HG03095 (cell line): Measurements from ENCODE around the gene MTCL1.
"Not testable (repeated sequence)": the region's sequence is repeated elsewhere in the genome, so short reads cannot be mapped to it uniquely, and the experiment has no call there.

Source experiments
- ATAC-seq: cut with Tn5 transposase; IDR thresholded peaks from one replicate; pipeline ENCODE4 v1.9.1; 2021; ENCODE audit warnings: moderate library complexity; ENCODE audit not compliant: unreplicated experiment

The MTCL1 gene

DNA sequence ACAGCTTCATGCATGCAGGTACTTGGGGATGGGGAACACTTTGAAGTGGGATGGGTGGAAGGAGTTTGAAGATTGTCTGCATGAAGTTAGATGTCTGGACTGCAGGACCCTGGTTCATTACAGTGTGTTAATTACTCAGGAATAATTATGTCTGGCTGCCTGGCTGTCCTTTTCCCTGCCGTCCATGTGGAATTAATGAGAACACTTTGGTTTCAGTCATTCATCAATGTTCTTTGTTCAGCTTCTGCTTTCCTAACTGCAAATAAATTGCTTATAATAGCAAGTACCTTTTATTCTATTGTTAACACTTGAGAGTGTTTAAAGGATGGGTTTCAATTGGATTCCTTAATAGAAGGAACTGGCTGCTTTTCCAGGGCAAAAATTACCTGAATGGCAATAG is 35.8 kb downstream of the MTCL1 start:
- ATAC-seq, result no peak

DNA sequence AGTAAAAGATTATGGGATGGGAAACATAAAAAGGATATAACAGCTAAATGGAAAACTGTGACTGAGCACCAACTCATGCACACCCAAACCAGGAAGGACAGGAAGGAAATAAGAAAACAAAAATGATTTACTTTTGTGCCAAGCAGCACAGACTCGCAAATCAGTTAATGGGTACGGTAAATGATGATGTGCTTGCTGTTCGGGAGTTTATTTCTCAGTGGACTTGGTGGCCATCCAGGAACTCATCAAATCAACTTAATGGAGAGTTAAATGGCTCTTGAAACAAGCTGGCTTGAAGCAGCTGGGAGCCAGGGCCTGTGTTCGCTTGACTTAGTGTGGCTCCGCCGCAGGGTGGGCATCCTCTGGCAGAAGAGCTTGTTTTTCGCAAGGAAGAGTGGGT is 36.2 kb downstream of the MTCL1 start:
- no peak for ATAC-seq

DNA sequence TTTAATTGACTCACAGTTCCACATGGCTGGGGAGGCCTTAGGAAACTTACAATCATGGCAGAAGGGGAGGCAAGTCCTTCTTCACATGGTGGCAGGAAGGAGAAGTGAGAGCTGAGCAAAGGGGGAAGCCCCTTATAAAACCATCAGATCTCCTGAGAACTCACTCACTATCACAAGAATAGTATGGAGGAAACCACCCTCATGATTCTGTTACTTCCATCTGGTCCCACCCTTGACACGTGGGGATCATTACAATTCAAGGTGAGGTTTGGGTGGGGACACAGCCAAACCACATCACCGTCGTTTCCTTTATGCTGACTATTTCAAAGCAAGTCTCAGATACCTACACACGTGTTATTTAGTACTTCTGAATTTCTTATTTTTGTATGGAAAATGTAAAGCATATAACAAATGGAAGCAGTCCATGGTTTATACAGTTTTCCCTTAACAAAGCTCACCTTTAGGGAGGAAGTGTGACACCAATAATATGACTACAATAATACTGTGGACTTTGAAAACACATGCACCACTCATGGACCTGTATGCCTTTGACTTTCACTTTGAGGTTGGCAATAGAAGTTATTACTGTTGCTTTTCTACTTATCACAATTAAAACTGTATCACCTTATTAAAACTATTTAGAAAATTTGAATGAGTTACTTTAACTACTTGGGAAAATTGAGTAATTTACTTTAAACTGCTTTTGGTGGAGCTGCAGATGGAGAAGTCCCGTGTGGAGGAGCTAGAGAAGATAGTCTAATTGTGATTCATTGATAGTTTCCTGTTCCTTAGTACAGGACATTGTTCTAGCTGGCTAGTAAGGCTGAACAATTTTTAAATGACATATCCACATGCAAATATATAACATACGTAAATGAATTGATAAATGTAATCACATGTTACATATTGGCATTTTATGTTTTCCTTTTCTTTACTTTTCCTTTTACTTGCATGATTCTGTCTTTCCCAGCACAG is 37.3 kb downstream of the MTCL1 start:
- no peak for ATAC-seq

- no peak for ATAC-seq
Observed at GRCh38 chr18:8744038-8744437, 38.7 kb downstream of the MTCL1 start.

DNA sequence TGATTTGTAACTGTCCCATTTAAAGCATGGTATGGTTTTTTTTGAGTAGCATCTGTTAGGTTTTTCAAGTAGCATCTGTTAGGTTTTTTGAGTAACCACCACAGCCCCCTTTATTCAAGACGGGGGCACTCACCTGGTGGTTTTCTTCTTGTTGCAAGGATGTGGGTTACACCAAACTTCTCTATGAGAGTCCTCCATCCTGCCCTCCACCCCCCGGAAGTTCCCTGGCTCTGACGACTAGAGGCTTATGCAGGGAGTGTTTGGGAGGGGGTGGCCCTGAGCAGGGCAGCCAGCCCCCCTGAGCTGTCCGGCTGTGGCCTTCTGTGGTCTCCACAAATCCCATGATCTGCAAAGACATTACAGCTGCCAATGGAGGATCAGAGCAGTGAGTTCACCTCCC is 39.3 kb downstream of the MTCL1 start:
- ATAC-seq, result no peak

- ATAC-seq, result no peak
Observed at GRCh38 chr18:8745355-8746014, 40.1 kb downstream of the MTCL1 start.

DNA sequence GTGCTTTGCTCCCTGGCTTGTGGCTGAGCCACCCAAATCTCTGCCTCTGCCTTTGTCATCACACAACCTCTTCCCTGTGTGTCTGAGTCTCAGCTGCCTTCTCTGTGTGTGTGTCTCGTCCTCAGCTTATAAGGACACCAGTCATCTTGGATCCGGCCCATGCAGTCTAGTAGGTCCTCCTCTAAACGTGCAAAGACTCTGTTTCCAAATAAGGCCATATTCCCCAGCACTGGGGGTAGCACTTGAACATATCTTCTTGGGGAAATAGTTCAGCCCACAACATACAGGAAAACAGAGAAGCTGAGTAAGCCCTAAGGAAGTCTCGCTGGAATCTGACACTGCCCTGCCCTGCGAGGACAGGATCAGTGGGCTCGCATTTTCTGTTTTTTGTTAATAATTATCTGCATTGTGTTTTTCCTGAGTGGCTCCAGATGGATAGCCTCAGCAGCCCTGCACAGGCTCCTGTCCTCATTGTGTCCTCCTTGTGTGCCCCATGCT is 42.1 kb downstream of the MTCL1 start:
- ATAC-seq, result no peak

DNA sequence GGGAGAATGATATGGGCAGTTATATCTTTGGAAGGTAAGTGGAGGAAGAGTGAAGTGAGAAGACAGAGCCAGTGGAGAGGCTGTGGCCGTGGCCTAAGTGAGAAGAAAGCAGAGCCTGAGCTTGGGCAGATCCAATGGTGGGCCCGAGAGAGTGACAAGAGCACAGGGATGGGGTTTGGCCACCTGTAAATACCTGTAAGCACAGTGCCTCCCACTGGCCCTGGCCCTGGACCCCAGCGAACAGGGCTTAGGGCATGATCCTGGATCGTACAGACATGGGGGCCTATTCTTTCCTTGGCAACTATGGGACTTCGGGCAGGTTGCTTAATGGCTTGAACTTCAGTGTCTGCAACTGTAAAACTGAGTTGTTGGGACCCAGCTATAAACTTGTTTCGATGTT is 44.1 kb downstream of the MTCL1 start:
- ATAC-seq, result no peak

GRCh38 chr18:8750954-8751415 is 45.6 kb downstream of the MTCL1 start:
- no peak for ATAC-seq

GRCh38 chr18:8751692-8752091 is 46.3 kb downstream of the MTCL1 start:
- ATAC-seq, result no peak

- no peak for ATAC-seq
Observed at GRCh38 chr18:8752329-8752728, 47.0 kb downstream of the MTCL1 start.

DNA sequence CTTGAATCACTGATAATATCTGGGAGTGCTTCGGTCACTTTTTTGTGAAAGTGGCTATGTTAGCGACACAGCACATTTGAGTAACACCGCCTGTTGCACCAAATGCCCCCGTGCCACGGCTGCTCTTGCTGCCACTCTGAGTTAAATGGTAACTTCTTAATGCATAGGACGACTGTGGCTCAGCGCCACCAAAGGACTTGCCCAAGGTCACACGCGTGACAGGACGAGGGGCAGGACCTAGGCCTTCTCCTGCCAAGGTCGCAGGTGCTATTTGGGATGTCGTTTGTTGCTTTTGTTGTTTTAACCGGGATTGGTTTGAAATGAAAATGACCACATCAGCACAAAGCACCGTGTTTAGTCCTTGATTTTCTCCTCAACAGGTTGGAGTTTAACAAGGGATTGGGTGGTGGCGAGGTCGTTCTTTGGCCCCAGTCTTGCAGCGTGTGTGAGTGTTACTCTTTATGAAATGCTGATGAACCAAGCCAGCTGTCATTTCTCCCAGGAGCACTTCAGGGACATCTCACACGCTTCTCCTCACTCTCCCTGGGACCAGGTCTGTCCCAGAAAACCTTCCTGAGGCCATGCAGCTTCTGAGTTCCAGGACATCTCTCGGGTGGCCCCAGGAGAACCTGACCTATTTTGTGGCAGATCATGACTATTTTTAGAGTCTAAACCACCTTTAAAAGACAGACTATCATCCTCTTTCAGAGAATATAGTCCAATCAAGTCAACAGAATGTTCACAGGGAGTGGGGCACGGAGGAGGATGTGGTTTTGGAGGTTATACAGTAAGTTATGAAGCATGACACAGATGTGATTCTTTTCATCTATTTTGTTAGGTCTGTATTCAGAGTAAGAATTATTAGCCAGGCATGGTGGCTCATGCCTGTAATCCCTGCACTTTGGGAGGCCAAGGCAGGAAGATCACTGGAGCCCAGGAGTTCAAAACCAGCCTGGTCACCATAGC is 49.9 kb downstream of the MTCL1 start:
- ATAC-seq, result no peak

DNA sequence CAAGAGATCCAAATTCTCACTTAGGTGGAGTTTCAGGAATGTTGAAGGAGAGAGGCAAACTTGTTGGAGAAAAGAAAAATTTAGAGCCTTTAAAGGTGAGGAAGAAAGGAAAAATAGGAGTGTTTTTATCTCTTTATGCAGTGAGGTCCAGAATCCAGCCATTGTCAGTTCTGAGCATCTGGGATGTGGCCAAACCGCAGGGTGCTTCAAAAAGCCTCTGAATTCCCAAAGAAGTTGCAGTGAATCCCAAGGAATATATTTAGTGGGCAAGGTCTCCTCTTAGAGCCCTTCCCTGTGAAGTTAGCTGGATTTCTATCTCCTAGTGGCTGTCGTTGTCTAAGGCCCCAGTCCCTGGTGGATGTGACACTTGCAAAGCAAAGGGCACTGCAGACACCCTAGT is 51.2 kb downstream of the MTCL1 start:
- no peak for ATAC-seq

DNA sequence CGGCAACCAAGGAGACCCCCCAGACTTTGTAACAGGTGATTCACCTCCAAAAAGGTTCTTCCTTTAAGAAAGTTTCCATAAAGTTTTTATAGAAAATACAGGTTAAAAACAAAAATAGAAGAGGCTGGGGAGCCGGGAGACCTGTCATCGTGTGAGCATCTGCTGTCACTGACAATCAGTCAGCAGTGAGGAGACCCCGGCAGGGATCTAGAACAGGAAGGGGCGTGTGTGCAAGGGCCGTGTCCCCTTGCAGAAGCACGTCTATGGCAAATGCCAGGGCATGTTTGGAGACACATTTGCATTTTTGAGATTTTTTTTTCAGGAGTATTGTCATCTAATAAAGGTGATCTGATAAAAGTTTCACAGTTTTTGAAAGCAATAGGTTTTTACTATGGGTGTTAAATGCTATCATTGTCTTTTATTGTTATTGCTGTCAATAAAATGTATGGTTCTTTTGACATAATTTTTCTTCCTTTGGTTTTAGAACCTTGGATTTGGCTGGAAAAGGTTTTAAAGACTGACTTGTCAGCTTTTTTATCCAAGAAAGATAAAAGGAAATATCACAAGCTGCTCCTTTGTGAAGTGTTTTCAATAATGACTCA is 52.1 kb downstream of the MTCL1 start:
- no peak for ATAC-seq

DNA sequence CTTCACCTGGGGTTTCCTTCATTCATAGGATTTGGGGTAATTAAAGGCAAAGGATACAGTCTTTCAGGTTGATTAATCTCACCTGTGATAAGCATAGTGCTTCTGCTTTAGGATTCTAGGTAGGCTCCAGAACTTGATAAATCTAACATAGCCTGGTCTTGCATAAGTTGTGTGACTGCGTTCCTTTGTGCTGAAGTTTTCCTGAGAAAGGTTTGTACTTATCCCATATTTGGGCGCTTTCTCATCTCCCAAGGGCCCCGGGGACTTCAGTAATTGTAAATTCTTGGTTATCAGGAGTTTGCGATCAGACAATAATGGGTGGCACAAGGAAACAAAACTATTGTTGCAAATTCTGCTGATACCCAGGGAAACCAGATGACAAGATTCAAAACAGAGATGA is 53.1 kb downstream of the MTCL1 start:
- ATAC-seq, result no peak

DNA sequence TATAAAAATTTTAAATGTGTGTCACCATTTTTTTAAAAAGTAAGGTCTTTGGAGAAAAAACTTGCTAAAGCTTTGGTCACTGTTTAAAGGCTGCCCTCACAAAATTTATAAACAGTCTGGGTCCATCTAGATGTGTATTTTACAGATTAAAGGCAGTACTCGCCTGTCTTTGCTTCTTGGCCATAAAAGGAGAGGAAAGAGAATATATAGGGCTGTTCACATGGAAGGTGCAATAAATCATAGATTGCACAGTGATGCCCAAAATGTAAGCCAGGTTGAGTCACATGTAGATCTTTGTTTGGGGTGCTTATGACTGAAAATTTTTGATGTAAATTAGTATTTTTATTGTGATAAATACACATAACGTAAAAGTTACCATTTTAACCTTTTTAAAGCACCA is 55.6 kb downstream of the MTCL1 start:
- no peak for ATAC-seq

DNA sequence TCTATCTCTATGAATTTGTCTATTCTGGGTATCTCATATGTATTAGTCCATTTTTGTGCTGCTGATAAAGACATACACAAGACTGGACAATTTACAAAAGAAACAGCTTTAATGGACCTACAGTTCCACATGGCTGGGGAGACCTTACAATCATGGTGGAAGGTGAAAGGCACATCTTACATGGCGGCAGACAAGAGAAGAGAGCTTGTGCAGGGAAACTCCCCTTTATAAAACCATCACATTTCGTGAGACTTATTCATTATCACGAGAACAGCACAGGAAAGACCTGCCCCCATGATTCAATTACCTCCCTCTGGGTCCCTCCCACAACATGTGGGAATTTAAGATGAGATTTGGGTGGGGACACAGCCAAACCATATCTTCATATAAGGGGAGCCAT is 56.2 kb downstream of the MTCL1 start:
- not testable (repeated sequence) for ATAC-seq

DNA sequence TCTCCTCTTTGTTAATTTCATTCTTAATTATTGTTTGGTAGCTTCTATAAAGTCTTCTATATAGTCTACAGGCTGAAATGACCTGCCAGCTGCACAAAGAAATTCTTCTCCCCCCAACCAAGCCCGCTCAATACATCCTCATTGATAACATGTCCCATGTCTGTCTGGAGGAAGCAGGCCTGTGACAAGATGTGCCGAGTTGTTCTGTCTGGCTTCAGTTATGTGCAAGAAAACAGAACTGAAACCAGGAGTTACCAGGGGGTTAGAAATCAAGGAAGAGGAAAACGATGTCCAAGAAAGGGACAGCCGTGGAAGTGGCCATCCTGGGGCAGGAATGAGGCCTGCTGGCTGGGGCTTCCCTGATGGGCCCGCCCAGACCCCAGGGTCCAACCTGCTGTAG is 57.6 kb downstream of the MTCL1 start:
- ATAC-seq, result no peak

- ATAC-seq, result no peak
Observed at GRCh38 chr18:8763611-8764010, 58.3 kb downstream of the MTCL1 start.

DNA sequence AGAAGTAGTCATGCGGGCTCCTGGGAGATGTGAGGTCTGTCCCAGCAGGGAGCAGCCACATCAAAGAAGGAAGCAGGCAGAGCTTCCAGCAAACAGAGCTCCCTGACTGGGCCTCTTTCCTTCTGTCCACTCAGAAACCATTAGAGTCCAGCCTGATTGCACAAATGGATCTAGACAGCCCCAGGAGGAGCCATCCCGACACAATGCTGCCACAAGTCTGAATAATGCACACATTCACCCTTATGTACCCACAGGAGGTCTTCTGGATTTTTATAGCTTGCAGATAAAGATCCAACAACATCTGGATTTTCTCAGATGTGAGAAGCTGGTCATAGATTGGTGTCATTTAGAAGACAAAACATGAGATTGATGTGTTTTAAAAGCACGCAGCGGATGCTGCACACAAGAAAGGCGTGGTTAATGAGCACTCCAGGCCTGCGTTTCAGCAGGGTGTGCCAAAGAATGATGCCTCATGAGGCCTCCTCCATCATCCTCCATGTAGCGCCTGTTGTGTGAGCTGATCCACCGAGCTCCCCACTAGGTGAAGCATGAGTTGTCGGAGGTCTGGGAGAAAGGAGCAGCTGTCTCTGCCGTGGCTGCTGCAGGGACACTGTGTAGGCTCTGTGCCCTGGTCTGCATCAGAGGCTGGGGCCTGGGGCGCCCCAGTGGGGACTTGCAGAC is 60.6 kb downstream of the MTCL1 start:
- ATAC-seq, result no peak
